HG03159 (cell line): Measurements from ENCODE around the gene PSEN2.
A peak's percentile ranks its signal among the peaks of the same experiment; 100 is the strongest.
"Not testable (repeated sequence)": the region's sequence is repeated elsewhere in the genome, so short reads cannot be mapped to it uniquely, and the experiment has no call there.

Source experiments
- ATAC-seq: cut with Tn5 transposase; IDR thresholded peaks from one replicate; pipeline ENCODE4 v1.9.1; 2021; ENCODE audit warnings: mild to moderate bottlenecking, moderate library complexity; ENCODE audit not compliant: unreplicated experiment

Gene PSEN2

GRCh38 chr1:226912587-226913176 lies 42.3 kb downstream of the PSEN2 start:
- ATAC-seq = peak; percentile 52

GRCh38 chr1:226915672-226915995 lies 45.2 kb downstream of the PSEN2 start:
- no peak for ATAC-seq

- ATAC-seq = no peak
Observed at GRCh38 chr1:226916497-226916896, 46.1 kb downstream of the PSEN2 start.

- no peak for ATAC-seq
Observed at GRCh38 chr1:226919587-226919986, 49.2 kb downstream of the PSEN2 start.

- ATAC-seq = no peak
Observed at GRCh38 chr1:226919995-226920394, 49.6 kb downstream of the PSEN2 start.

- no peak for ATAC-seq
Observed at GRCh38 chr1:226920446-226920894, 50.1 kb downstream of the PSEN2 start.

GRCh38 chr1:226921504-226921903 lies 51.1 kb downstream of the PSEN2 start:
- no peak for ATAC-seq

GRCh38 chr1:226929260-226930111 lies 59.1 kb downstream of the PSEN2 start:
- not testable (repeated sequence) for ATAC-seq

GRCh38 chr1:226934483-226935237 lies 64.2 kb downstream of the PSEN2 start:
- ATAC-seq = no peak

GRCh38 chr1:226937940-226938725 lies 67.7 kb downstream of the PSEN2 start:
- ATAC-seq = no peak

- ATAC-seq = no peak
Observed at GRCh38 chr1:226938903-226939437, 68.6 kb downstream of the PSEN2 start.

GRCh38 chr1:226939438-226940028 lies 69.1 kb downstream of the PSEN2 start:
- peak; percentile 39 for ATAC-seq

- peak; percentile 96 for ATAC-seq
Observed at GRCh38 chr1:226940029-226940805, 69.8 kb downstream of the PSEN2 start, which contains the start of gene COQ8A. Gene COQ8A, plus strand, starts transcription at chr1:226940294. Its CDS starts 21,092 bp downstream, at chr1:226961386.

- ATAC-seq = no peak
Observed at GRCh38 chr1:226940806-226941067, 70.3 kb downstream of the PSEN2 start.

- no peak for ATAC-seq
Observed at GRCh38 chr1:226942392-226942791, 72.0 kb downstream of the PSEN2 start.

- no peak for ATAC-seq
Observed at GRCh38 chr1:226943156-226943555, 72.7 kb downstream of the PSEN2 start.

- no peak for ATAC-seq
Observed at GRCh38 chr1:226943927-226944326, 73.5 kb downstream of the PSEN2 start.

GRCh38 chr1:226945106-226945857 lies 74.9 kb downstream of the PSEN2 start:
- ATAC-seq = no peak
